ENCODE results near the gene XIRP1.
"Not testable (repeated sequence)": the region's sequence is repeated elsewhere in the genome, so short reads cannot be mapped to it uniquely, and the experiment has no call there.

The XIRP1 gene

DNA sequence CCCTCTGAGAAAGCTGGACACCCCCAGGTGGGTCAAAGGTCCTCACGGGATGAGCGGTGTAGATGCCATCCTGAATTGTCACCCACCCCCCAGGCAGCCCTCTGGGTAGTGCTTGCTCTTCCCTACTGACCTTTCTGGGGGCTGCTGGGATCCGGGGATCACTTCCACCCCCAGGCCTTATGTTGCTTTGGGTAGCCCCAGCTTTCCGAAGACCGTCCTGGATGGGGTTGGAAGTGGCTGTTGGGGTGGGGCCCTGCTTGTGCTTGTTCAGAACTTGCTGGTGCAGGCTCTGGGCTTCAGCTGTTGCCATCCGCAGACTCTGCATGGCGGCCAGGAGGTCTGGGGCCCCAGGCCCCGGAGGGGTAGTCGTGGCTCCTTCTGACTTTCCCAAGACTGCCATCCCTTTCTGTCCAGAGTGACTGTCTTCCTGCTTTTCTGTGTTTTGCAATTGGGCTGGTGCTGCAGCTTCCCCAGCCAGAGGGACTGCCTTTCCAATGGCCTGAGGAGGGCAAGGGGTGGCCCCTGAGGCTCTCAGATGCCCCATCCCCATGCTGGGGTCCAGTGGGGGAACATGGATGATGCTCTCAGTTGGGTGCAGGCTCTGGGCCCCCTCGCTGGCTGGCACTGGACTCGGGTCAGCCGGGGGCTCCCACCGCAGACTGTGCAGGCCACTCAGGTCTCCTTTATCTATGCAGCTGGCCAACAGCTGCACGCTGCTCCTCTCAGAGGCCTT is 6.3 kb downstream of the XIRP1 start:
- no peak for DNase-seq (ENCODE audit: low spot score)
- no peak for FAIRE-seq

GRCh38 chr3:39185326-39185958 is 7.0 kb downstream of the XIRP1 start:
- DNase-seq (ENCODE audit: low spot score) (no peak), FAIRE-seq (no peak)

- DNase-seq (ENCODE audit: low spot score), result no peak
- no peak for FAIRE-seq
Observed at GRCh38 chr3:39184968-39185285, 7.5 kb downstream of the XIRP1 start.

- FAIRE-seq (no peak), DNase-seq (ENCODE audit: low spot score) (no peak)
Observed at GRCh38 chr3:39184081-39184967, 8.1 kb downstream of the XIRP1 start.

DNA sequence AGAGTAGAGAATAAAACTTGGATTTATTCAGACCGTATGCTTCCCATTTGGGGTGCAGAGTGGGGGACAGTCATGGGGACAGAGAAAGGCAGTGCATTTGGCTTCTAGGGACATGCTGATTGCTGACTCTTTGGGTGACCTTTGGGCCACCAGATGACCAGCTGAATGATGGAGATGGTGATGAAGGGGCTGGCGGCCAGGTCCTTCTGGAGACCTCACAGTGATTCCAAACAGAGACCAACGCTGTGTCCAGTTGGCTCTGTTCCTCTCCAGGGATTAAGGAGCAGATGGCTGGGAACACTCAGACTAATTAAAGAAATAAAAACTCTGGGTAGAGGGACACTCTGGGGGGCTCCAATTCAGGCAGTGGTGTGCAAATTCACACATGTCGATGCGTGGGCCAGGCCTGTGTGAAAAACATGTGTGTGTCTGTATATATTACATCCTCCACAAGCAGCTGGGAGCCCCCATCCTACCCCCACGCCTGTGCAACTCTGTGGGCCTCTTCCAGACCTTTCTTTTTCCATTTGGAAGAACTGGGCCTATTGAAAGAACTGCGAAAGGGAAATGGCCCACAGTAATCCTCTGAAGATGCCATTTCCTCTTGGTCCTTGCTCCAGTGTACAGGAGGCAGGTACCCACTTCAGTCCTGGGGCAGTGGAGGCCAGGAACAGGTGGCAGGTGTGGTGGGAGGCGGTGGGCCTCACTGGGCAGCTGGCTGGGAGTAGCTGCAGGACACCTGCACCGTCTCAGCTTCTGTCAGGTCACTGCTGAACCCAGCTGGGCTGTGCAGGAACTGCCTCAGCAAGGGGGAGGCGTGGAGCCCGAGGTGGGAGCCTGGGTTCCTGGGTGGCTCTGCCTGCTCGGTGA is 8.9 kb downstream of the XIRP1 start:
- FAIRE-seq, result no peak
- no peak for DNase-seq (ENCODE audit: low spot score)

GRCh38 chr3:39181408-39182335 is 10.7 kb downstream of the XIRP1 start:
- DNase-seq (ENCODE audit: low spot score) (no peak), FAIRE-seq (no peak)

GRCh38 chr3:39180546-39181346 is 11.6 kb downstream of the XIRP1 start:
- FAIRE-seq (no peak), DNase-seq (ENCODE audit: low spot score) (peak; percentile 93)

DNA sequence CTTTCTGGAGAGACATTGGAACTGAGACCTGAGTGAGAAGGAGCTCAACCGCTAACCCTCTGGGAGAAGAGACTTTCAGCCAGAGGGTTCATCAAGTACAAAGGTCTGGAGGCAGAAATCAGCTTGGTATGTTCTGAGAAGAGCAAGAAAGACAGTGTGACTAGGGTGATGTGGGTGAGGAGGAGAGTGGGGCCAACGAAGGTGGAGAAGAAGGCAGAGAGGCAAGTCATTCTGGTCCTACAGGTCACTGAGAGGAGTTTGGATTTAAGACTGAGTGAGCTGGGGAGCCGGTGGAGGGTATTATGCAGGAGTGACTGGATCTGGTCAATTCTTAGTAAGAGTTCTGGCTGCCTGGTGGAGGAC is 12.2 kb downstream of the XIRP1 start:
- DNase-seq (ENCODE audit: low spot score) (no peak), FAIRE-seq (no peak)

DNA sequence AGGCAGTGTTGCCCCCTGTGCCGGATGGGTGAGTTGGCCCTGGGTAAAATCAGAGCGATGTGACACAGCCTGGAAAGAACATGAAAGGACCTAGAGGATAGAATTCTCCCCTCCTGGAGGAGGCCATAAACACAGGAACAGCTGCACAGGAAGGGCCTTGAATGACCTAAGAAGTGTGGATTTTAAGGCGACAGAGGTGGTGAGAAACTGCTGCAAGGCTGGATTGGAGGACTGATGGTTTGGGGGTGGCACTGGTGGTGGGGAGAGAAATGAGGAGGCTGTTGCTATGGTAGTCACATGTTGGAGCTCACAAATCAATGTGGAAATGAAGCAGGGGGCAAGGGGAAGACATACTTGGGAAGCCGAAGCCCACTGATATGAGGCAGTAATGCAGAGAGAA is 13.8 kb downstream of the XIRP1 start:
- no peak for DNase-seq (ENCODE audit: low spot score)
- no peak for FAIRE-seq

GRCh38 chr3:39177708-39178332 is 14.6 kb downstream of the XIRP1 start:
- FAIRE-seq, result no peak
- peak; percentile 88 for DNase-seq (ENCODE audit: low spot score)

DNA sequence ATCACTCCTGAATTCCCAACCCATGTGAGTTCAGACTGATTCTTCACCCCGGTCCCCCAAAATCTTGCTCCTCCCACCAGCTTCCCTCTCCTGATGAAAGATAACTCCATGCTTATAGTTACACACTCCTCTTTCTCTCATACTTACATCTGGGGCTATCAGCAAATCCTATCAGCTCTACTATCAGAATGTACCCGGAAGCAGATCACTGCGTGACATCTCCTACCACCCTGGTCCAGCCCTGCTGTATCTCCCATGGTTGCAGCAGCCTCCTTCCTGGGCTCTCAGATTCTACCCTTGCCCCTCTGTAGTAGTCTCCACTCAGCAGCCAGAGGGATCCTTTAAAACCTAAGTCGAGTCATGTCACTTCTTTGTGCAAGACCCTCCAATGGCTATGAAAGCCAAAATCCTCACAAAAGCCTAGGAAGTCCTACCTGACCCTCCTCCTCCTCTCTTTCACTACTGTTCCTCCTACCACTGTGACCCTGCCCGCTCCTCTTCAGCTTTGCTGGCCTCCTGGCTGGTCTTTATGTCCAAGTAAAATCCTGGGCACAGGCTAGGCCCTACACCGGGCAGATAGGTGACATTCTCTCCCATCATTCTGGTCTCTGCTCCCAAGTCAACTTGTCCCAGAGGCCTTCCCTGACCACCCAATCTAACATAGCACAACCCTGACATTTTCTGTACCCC is 16.2 kb downstream of the XIRP1 start:
- FAIRE-seq (no peak), DNase-seq (ENCODE audit: low spot score) (no peak)

GRCh38 chr3:39173318-39174125 is 18.9 kb downstream of the XIRP1 start:
- no peak for FAIRE-seq

DNA sequence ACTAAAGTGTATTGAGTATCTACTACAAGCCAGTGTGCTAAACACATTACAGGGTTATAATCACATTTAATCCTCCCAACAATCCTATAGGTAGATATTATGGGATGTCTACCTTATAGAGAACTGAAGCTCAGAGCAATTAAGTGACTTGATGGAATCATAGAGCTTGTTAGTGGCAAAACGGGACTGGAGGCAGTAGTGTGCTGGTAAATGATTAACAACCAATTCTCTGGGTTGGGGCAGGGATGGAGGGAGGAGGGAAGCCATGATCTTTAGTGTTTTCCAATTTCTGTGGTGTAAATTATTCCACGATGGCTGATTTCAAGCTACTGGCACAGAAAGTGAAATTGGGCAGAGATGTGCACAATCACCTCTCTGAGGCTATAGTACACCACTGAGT is 20.5 kb downstream of the XIRP1 start:
- no peak for DNase-seq (ENCODE audit: low spot score)
- no peak for FAIRE-seq

More at GRCh38 chr3:39173318-39174125, 18.9 kb downstream of the XIRP1 start:
- DNase-seq (ENCODE audit: low spot score), result no peak

DNA sequence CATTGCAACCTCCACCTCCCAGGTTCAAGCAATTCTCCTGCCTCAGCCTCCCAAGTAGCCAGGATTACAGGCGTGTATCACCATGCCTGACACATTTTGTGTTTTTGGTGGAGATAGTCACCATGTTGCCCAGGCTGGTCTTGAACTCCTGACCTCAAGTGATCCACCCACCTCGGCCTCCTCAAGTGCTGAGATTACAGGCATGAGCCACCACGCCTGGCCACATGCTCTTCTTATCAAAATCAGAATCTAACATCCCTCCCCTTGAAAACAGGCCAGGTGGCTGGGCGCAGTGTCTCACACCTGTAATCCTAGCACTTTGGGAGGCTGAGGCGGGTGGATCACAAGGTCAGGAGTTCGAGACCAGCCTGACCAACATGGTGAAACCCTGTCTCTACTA is 21.5 kb downstream of the XIRP1 start:
- DNase-seq (ENCODE audit: low spot score); FAIRE-seq: not testable (repeated sequence)

DNA sequence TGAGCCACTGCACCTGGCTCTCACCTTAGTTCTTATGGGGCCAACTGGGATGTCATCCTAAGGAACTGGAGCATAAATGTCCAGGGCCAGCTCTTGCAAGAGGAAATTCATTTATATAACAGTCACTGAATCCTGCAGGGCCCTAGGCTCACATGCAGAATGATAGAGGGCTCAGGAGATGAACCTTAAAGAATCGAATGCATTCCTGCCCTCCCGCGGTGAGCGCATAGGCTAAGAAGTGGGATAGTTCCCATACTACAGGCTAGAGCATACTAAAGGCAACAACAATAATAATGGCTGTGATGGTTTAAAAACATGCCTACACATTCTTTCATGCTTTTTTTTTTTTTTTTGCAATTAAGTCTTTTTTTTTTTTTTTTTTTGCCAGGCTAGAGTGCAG is 21.9 kb downstream of the XIRP1 start:
- no peak for FAIRE-seq
- no peak for DNase-seq (ENCODE audit: low spot score)

DNA sequence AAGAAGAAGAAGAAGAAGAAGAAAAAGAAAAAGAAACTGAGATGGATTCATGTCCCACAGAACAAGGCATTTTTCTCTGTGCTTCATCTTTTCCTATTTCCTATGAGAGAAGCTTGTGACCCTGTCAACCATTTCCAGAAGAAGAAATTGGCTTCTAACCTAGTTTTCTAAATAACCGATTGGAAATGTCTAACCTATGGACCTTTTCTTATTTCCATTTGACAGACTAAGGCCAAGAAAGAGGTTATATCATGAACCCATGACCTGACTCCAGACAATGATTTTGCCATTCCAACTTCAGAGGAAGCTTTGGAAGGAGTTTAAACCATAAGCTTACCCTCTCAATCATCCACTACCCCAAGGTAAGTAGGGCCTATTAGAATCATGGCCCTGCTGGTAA is 22.7 kb downstream of the XIRP1 start:
- FAIRE-seq (no peak), DNase-seq (ENCODE audit: low spot score) (no peak)

GRCh38 chr3:39168156-39168780 is 24.1 kb downstream of the XIRP1 start:
- no peak for DNase-seq (ENCODE audit: low spot score)
- FAIRE-seq, result no peak
